ENCODE results near the gene NECTIN4.

NECTIN4 gene

GRCh38 chr1:161081519-161081918, 7.8 kb downstream of the NECTIN4 start:
- no peak for TF ChIP-seq CTCF (IDR thresholded peaks at IDR 0.05; ENCODE audit: low read depth, low read length)
- DNase-seq (ENCODE audit: extremely low read depth, low read depth): no peak

- no peak for DNase-seq (ENCODE audit: extremely low read depth, low read depth)
Measured at GRCh38 chr1:161080441-161081405, 8.6 kb downstream of the NECTIN4 start.

GRCh38 chr1:161079436-161080110, 9.8 kb downstream of the NECTIN4 start:
- DNase-seq (ENCODE audit: extremely low read depth, low read depth): no peak

More at GRCh38 chr1:161080441-161081405, 8.6 kb downstream of the NECTIN4 start:
- TF ChIP-seq CTCF (IDR thresholded peaks at IDR 0.05; ENCODE audit: low read depth, low read length): no peak

GRCh38 chr1:161077426-161077825, 11.9 kb downstream of the NECTIN4 start:
- no peak for TF ChIP-seq CTCF (IDR thresholded peaks at IDR 0.05; ENCODE audit: low read depth, low read length)
- DNase-seq (ENCODE audit: extremely low read depth, low read depth): no peak

More at GRCh38 chr1:161079436-161080110, 9.8 kb downstream of the NECTIN4 start:
- TF ChIP-seq CTCF (IDR thresholded peaks at IDR 0.05; ENCODE audit: low read depth, low read length): no peak

- no peak for TF ChIP-seq CTCF (IDR thresholded peaks at IDR 0.05; ENCODE audit: low read depth, low read length)
Measured at GRCh38 chr1:161076410-161076809, 12.9 kb downstream of the NECTIN4 start.

GRCh38 chr1:161074676-161075368, 14.5 kb downstream of the NECTIN4 start:
- DNase-seq (ENCODE audit: extremely low read depth, low read depth): no peak
- no peak for TF ChIP-seq CTCF (IDR thresholded peaks at IDR 0.05; ENCODE audit: low read depth, low read length)

More at GRCh38 chr1:161076410-161076809, 12.9 kb downstream of the NECTIN4 start:
- no peak for DNase-seq (ENCODE audit: extremely low read depth, low read depth)

Data from AG09319 (cell line).